Ishikawa (cell line): ENCODE measurements around the gene CCDC93.

ENCODE experiments used
- CEBPB ChIP-seq: IDR thresholded peaks from 2 replicates; pipeline ENCODE4 v1.6.1; 2012
- CREB1 ChIP-seq: IDR thresholded peaks from 2 replicates; pipeline ENCODE4 v1.6.1; 2012; ENCODE audit warnings: low read depth
- EGR1 ChIP-seq: IDR thresholded peaks from 2 replicates; pipeline ENCODE4 v1.6.1; 2012
- EP300 ChIP-seq: IDR thresholded peaks from 2 replicates; pipeline ENCODE4 v1.6.1; 2012; ENCODE audit warnings: borderline replicate concordance
- FOXM1 ChIP-seq: IDR thresholded peaks from 2 replicates; pipeline ENCODE4 v1.6.1; 2012; ENCODE audit warnings: low read depth, borderline replicate concordance
- NFIC ChIP-seq: IDR thresholded peaks from 2 replicates; pipeline ENCODE4 v1.6.1; 2012
- RAD21 ChIP-seq: IDR thresholded peaks from 2 replicates; pipeline ENCODE4 v1.6.1; 2012; ENCODE audit warnings: low read depth
- TAF1 ChIP-seq: IDR thresholded peaks from 2 replicates; pipeline ENCODE4 v1.6.1; 2012; ENCODE audit warnings: low read depth, mild to moderate bottlenecking
- TCF12 ChIP-seq: IDR thresholded peaks from 2 replicates; pipeline ENCODE4 v1.6.1; 2012; ENCODE audit warnings: low read depth
- TEAD4 ChIP-seq: IDR thresholded peaks from 2 replicates; pipeline ENCODE4 v1.6.1; 2012
- YY1 ChIP-seq: IDR thresholded peaks from 2 replicates; pipeline ENCODE4 v1.6.1; 2012; ENCODE audit warnings: low read depth
- ZBTB7A ChIP-seq: IDR thresholded peaks from 2 replicates; pipeline ENCODE4 v1.6.1; 2012; ENCODE audit warnings: low read depth
- TF ChIP-seq, protein P1 (sequence below): IDR thresholded peaks from 2 replicates; pipeline ENCODE4 v1.6.1; 2012
- TF ChIP-seq, protein P2 (sequence below): IDR thresholded peaks from 2 replicates; pipeline ENCODE4 v1.6.1; 2012; ENCODE audit warnings: low read depth, mild to moderate bottlenecking
- TF ChIP-seq, protein P3 (sequence below): IDR thresholded peaks from 2 replicates; pipeline ENCODE4 v1.6.1; 2012

The CCDC93 gene

DNA sequence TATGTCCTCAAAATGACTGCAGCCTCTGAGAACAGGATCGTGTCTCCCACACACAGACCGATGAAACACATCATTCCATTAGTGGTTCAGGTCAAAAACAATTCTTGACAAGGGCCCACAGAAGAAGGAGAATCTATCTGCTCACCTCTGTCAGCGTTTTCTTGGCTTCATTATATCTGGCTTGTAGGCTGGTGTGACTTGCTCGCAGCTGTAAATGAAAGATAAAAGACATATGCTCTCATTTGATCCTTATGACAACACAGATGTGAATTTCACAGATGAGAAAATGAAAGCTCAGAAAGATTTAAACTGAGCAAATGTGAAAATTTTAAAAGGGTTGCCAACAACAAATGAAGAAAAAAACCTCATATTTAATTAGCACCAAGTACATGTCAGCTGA, 61.6 kb downstream of the CCDC93 start:
- TF ChIP-seq FOXM1: no peak
- TF ChIP-seq, protein P1, sequence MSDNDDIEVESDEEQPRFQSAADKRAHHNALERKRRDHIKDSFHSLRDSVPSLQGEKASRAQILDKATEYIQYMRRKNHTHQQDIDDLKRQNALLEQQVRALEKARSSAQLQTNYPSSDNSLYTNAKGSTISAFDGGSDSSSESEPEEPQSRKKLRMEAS: no peak
- no peak for TF ChIP-seq TEAD4
- TF ChIP-seq CEBPB: no peak
- no peak for TF ChIP-seq YY1
- TF ChIP-seq, protein P2, sequence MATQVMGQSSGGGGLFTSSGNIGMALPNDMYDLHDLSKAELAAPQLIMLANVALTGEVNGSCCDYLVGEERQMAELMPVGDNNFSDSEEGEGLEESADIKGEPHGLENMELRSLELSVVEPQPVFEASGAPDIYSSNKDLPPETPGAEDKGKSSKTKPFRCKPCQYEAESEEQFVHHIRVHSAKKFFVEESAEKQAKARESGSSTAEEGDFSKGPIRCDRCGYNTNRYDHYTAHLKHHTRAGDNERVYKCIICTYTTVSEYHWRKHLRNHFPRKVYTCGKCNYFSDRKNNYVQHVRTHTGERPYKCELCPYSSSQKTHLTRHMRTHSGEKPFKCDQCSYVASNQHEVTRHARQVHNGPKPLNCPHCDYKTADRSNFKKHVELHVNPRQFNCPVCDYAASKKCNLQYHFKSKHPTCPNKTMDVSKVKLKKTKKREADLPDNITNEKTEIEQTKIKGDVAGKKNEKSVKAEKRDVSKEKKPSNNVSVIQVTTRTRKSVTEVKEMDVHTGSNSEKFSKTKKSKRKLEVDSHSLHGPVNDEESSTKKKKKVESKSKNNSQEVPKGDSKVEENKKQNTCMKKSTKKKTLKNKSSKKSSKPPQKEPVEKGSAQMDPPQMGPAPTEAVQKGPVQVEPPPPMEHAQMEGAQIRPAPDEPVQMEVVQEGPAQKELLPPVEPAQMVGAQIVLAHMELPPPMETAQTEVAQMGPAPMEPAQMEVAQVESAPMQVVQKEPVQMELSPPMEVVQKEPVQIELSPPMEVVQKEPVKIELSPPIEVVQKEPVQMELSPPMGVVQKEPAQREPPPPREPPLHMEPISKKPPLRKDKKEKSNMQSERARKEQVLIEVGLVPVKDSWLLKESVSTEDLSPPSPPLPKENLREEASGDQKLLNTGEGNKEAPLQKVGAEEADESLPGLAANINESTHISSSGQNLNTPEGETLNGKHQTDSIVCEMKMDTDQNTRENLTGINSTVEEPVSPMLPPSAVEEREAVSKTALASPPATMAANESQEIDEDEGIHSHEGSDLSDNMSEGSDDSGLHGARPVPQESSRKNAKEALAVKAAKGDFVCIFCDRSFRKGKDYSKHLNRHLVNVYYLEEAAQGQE: no peak
- TF ChIP-seq TAF1: no peak
- no peak for TF ChIP-seq CREB1
- TF ChIP-seq EGR1: no peak
- TF ChIP-seq, protein P3, sequence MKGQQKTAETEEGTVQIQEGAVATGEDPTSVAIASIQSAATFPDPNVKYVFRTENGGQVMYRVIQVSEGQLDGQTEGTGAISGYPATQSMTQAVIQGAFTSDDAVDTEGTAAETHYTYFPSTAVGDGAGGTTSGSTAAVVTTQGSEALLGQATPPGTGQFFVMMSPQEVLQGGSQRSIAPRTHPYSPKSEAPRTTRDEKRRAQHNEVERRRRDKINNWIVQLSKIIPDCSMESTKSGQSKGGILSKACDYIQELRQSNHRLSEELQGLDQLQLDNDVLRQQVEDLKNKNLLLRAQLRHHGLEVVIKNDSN: no peak
- TF ChIP-seq EP300: no peak
- TF ChIP-seq NFIC: no peak
- TF ChIP-seq ZBTB7A: no peak
- no peak for TF ChIP-seq TCF12
- TF ChIP-seq RAD21: no peak

DNA sequence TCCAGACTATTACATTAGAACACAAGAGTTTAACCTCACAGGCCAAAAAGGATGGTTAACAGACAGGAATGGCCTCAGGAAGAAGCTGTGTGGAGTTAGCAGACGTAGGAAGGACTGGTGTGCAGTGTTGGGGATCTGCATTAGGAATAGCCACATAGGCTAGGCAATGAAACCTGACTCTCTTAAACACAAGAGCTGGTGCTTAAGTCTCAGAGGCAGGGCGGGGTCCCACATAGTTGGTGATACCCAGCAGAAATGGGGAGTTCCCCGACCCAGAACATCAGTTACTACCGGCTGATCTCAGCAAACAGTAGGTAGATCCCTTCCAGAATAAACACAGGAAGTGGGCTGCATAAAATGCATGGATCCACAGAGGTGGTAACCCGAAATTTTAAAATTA, 64.1 kb downstream of the CCDC93 start:
- TF ChIP-seq ZBTB7A: no peak
- no peak for TF ChIP-seq CREB1
- no peak for TF ChIP-seq EGR1

DNA sequence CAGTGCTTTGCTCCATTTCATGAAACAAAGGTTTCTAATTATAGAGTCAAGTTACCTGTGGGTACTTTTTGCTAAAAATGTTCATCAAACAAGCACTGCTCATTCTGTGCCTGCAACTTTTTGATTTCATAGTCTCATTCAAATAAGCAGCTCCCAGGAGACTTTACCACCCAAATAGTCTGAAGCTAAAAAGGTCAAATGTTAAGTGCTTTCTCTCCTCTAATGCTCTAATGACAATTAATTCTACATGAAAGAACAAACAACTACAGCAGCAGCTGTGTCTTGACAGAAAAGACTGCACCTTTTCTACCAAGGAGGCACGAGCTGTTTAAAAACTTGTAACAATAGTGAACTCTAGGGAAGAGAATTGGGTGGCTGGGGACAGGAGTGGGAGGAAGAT, 65.3 kb downstream of the CCDC93 start:
- TF ChIP-seq EGR1 (no peak), RAD21 (no peak), NFIC (no peak), FOXM1 (no peak), YY1 (no peak), TAF1 (no peak), CEBPB (no peak)
- TF ChIP-seq, protein P1: no peak

DNA sequence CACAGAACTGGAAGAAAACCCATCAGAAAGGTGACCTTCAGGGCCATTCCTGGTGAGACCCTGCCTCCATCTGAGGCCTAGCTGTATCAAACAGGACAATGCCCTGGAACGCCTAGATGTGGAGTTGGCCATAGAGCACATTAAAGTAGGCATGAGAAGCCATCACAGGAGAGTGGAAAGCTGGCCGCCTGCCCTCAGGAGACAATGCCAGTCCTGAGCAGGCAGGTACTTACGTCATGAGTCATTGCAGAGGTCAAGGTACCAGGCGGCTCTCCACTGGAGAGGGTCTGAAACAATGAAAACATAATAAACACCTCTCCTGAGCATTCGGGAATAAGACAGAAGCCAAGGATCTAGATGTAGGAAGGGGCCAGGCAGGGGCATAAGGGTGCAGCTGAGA, 68.6 kb downstream of the CCDC93 start:
- TF ChIP-seq, protein P1: no peak
- TF ChIP-seq EP300 (no peak), TEAD4 (no peak), CREB1 (no peak), TCF12 (no peak), ZBTB7A (no peak), TAF1 (no peak), CEBPB (no peak), EGR1 (no peak), RAD21 (no peak), YY1 (no peak), NFIC (no peak), FOXM1 (no peak)
- TF ChIP-seq, protein P2: no peak
- TF ChIP-seq, protein P3: no peak

DNA sequence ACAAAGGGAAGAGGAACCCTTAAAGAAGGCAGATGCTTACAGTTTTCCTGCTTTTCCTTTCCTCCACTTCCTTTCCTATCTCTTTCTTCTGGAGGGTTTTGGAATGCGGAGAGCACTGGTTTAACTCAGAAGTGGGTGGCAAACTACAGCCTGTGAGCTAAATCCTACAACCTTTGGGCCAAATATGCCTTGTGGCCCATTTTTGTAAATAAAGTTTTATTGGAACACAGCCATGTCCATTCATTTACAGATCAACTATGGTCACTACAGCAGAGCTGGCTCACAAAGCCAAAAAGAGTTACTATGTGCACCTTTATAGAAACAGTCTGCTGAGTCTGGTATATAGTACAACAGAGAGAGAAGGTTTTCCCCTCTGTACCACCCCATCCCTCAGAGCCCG, 69.1 kb downstream of the CCDC93 start:
- TF ChIP-seq YY1 (no peak), TAF1 (no peak), EP300 (no peak), ZBTB7A (no peak), NFIC (no peak), TCF12 (no peak), TEAD4 (no peak), RAD21 (no peak), FOXM1 (no peak), CEBPB (no peak), EGR1 (no peak), CREB1 (no peak)
- TF ChIP-seq, protein P1: no peak
- TF ChIP-seq, protein P3: no peak
- TF ChIP-seq, protein P2: no peak
